ENCODE measurements around the gene POC5. TPM values are rescaled to one million over a fixed set of nuclear protein-coding genes. Genes with fewer than 3 reads are reported as not detected.
A peak's percentile ranks its signal among the peaks of the same experiment; 100 is the strongest.

Gene POC5, protein sequence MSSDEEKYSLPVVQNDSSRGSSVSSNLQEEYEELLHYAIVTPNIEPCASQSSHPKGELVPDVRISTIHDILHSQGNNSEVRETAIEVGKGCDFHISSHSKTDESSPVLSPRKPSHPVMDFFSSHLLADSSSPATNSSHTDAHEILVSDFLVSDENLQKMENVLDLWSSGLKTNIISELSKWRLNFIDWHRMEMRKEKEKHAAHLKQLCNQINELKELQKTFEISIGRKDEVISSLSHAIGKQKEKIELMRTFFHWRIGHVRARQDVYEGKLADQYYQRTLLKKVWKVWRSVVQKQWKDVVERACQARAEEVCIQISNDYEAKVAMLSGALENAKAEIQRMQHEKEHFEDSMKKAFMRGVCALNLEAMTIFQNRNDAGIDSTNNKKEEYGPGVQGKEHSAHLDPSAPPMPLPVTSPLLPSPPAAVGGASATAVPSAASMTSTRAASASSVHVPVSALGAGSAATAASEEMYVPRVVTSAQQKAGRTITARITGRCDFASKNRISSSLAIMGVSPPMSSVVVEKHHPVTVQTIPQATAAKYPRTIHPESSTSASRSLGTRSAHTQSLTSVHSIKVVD
- total RNA-seq, result 10 to 100 TPM in 1 of 3 donors, 1 to 10 TPM in 2; 7.7 to 13.3 (median 9.5) TPM
- long read RNA-seq, donor 1, partial matches to known transcripts, result 1 of 4 reads
- long read RNA-seq, donor 1, other reads (novel, unspliced or antisense), result 3 of 4 reads
- long read RNA-seq, donor 2, partial matches to known transcripts, result 3 of 5 reads
- long read RNA-seq, donor 2, other reads (novel, unspliced or antisense), result 0 of 5 reads

DNA sequence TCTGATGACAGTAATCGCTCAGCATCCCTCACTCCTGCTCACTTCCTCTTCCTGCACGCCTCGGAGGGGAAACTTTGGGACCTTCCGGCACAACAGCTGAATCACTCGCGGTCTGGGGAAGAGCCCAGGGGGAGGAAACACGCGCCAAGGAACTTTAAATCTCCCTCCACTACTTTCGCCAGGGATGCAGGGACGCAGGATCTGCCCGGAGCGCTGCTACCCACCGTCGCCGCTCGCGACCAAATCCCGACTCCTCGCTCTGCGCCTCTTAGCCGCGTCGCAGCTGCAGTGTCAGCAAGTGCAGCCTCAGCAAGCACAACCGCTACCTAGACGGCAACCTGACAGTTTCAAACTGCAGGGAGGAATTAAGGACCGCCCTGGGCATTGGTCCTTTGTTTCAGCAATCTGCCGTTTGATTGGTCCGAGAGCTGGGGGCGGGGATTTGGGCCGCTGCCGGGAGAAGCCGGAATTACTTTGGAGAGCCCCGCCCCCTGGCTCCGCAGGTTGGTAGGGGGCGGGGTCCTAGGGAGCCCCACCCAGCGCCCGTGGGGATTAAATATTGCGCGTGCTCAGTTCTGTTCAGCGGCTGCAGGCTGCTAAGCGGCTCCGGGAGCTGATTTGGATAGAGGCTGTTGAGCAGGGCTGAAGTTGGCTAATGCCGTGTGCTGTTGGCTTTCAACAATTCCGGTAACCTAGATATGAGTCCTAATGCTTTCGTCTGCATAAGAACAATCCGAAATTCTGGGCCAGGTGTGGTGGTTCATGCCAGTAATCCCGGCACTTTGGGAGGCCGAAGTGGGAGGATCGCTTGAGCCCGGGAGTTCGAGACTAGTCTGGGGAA, at the start of gene POC5:
Gene POC5, minus strand, starts transcription at position 356 of the 841 bp plus-strand sequence. CDS start 4,500 bp downstream, outside the sequence.
- intact Hi-C loops (cut with DNase I, micrococcal nuclease), result no loop called here
- TF ChIP-seq, protein P1, sequence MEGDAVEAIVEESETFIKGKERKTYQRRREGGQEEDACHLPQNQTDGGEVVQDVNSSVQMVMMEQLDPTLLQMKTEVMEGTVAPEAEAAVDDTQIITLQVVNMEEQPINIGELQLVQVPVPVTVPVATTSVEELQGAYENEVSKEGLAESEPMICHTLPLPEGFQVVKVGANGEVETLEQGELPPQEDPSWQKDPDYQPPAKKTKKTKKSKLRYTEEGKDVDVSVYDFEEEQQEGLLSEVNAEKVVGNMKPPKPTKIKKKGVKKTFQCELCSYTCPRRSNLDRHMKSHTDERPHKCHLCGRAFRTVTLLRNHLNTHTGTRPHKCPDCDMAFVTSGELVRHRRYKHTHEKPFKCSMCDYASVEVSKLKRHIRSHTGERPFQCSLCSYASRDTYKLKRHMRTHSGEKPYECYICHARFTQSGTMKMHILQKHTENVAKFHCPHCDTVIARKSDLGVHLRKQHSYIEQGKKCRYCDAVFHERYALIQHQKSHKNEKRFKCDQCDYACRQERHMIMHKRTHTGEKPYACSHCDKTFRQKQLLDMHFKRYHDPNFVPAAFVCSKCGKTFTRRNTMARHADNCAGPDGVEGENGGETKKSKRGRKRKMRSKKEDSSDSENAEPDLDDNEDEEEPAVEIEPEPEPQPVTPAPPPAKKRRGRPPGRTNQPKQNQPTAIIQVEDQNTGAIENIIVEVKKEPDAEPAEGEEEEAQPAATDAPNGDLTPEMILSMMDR (IDR thresholded peaks at IDR 0.05), result no peak
- Histone ChIP-seq H3K36me3 (ENCODE audit: low read depth) (no peaks in the 10 kb centered on the region), H3K4me1 (ENCODE audit: low read depth) (peaks cover 7% of the 10 kb centered on the region), H3K4me3 (peak within 1 kb of the TSS; percentile 42), H3K9me3 (no peaks in the 10 kb centered on the region)
- DNase-seq, result peak; percentile 97 to 99 (median 99)
- peak; percentile 99 for ATAC-seq

DNA sequence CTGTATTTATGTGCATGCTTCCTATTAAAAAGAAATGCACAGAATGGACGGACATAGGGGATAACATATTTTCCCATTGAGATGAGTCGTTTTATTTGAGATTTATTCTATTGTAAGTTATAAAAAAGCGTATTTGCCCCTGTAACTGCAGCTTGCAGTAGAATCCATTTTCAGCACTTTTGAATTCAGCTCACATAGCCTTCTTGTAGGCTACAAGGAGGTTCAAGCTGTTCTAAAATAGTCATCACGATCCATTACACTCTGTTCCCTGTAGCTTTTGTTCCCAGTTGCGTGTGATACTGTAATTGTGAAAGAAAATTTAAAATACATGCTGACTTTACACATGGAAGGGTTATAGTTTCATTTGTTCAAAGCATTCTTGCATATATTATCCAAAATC, 40.9 kb upstream of the POC5 start:
- Histone ChIP-seq H3K4me1 (ENCODE audit: low read depth) (no peaks in the 10 kb centered on the region), H3K4me3 (no peak overlapping the region), H3K9me3 (no peaks in the 10 kb centered on the region), H3K36me3 (ENCODE audit: low read depth) (no peaks in the 10 kb centered on the region)
- DNase-seq (no peak), ATAC-seq (no peak)
- TF ChIP-seq, protein P1 (IDR thresholded peaks at IDR 0.05), result no peak
- intact Hi-C loops (cut with DNase I, micrococcal nuclease), result no loop called here

DNA sequence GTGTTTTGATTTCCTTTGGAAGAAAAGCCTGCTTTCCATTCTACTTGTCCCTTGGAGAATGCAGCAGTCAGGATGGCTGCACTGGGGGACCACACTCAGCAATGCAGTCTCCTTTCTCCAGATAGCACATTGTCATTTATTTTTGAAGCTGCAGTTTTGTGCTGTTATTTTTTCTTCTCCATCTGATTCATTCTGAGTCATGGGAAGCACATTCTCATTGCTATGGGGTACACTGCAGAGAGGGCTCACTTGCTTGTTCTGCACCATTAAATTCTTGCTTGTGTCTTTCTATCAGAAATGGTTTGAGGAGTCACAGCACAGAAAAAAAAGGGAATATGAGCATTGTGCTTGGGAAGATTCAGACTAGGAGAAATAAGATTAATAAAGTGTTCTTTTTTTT, 39.7 kb upstream of the POC5 start:
- ATAC-seq, result no peak
- Histone ChIP-seq H3K9me3 (no peaks in the 10 kb centered on the region), H3K36me3 (ENCODE audit: low read depth) (no peaks in the 10 kb centered on the region), H3K4me1 (ENCODE audit: low read depth) (no peaks in the 10 kb centered on the region), H3K4me3 (no peak overlapping the region)
- intact Hi-C loops (cut with DNase I, micrococcal nuclease), result no loop called here
- TF ChIP-seq, protein P1 (IDR thresholded peaks at IDR 0.05), result no peak
- no peak for DNase-seq

DNA sequence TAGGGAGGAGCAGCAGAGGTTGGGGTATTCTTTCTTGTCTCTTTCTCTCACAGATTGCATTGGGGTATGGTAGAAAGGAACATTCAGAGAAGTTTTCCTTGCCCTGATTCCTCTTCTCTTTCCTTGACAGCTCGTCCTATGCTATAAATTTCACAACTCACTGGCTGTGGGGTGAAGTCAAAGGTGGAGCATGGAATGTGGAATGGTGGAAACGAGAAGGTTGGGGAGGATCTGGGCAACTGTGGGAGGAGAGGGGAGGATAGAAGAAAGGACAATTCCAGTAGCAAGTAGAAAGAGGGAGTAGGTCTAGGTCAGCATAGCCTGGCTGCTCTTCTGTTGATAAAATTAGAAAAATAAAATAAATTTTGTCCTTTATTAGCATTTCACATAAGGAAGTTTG, 39.0 kb upstream of the POC5 start:
- Histone ChIP-seq H3K36me3 (ENCODE audit: low read depth) (no peaks in the 10 kb centered on the region), H3K9me3 (no peaks in the 10 kb centered on the region), H3K4me3 (no peak overlapping the region), H3K4me1 (ENCODE audit: low read depth) (no peaks in the 10 kb centered on the region)
- TF ChIP-seq, protein P1 (IDR thresholded peaks at IDR 0.05), result no peak
- intact Hi-C loops (cut with DNase I, micrococcal nuclease), result no loop called here
- DNase-seq (no peak), ATAC-seq (no peak)

DNA sequence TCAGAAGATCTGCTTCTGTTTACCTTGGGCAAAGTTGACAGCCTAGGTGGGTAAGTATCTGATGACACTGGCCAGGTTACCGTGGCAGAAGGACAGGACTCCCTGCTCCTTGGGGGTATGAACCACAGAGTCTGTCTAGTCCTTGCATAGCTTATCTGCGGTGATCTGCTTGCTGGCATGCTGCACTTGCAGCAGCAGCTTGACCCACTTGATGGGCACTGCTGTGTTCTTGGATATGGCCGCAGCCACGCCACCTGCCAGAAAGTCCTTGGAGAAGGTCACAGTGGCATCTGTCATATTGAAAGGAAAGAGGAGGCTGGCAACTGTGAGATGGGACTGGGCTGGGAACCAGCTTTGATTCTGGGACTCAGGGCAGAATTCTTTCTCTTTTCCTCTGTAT, 35.9 kb upstream of the POC5 start:
- ATAC-seq, result no peak
- TF ChIP-seq, protein P1 (IDR thresholded peaks at IDR 0.05), result no peak
- intact Hi-C loops (cut with DNase I, micrococcal nuclease), result no loop called here

More for the DNA sequence above, 35.9 kb upstream of the POC5 start:
- H3K4me1 ChIP-seq (ENCODE audit: low read depth), result no peaks in the 10 kb centered on the region
- H3K36me3 ChIP-seq (ENCODE audit: low read depth), result no peaks in the 10 kb centered on the region
- no peak for DNase-seq
- H3K4me3 ChIP-seq, result no peak overlapping the region
- no peaks in the 10 kb centered on the region for H3K9me3 ChIP-seq

Data from mucosa of descending colon (tissue), 3 donors.